B cell (primary cell): ENCODE results near the gene MLF2. TPM values are rescaled to one million over a fixed set of nuclear protein-coding genes. Genes with fewer than 3 reads are reported as not detected.

Source experiments
- ATAC-seq: fragments of 200-7000 bp; cut with Tn5 transposase; one replicate; pipeline ENCODE4 v1.10.0; 2021; ENCODE audit warnings: low read depth, mild to moderate bottlenecking, moderate number of reproducible peaks, moderate library complexity
- CTCF ChIA-PET: fragments of 350-600 bp; sonication (Branson Sonifier 250); formaldehyde crosslinking; loops from one replicate; lab custom pipeline; 2021; ENCODE audit warnings: antibody characterized with exemption, inconsistent platforms; lab: Charles Lee
- POLR2A ChIA-PET: fragments of 350-600 bp; sonication (Branson Sonifier 250); formaldehyde crosslinking; loops from one replicate; lab custom pipeline; 2021; ENCODE audit warnings: antibody characterized with exemption; lab: Charles Lee
- DNase-seq: peaks from one replicate; pipeline ENCODE4 v3.0.0; 2013
- H2AFZ ChIP-seq: 2 replicates; pipeline ENCODE4 v1.6.1; 2012; ENCODE audit warnings: mild to moderate bottlenecking, low read depth, low read length; ENCODE audit not compliant: insufficient read depth, poor library complexity, severe bottlenecking
- H3K27ac ChIP-seq, 2 donors: 1 replicate in 1 of 2; 2 replicates in 1 of 2; pipeline ENCODE4 v1.5.1; 2012 to 2013; ENCODE audit warnings: low read length in 2 of 2, mild to moderate bottlenecking in 2 of 2, moderate library complexity in 1 of 2
- H3K27me3 ChIP-seq, 4 experiments: fragments of 200-600 bp in 1 of 4; sonication (generic) in 1 of 4; replicated peaks in 1 of 4; 1 replicate in 2 of 4; 2 replicates in 2 of 4; pipeline versions ENCODE4 v1.6.1 to v1.7.0; 2013 to 2016; ENCODE audit warnings: low read length in 3 of 4, mild to moderate bottlenecking in 2 of 4, mixed read lengths in 1 of 4, moderate library complexity in 1 of 4; ENCODE audit not compliant: insufficient read depth in 4 of 4, control insufficient read depth in 3 of 4; ENCODE audit errors: control extremely low read depth in 1 of 4
- H3K36me3 ChIP-seq, 2 experiments: replicated peaks in 1 of 2; 1 replicate in 1 of 2; 2 replicates in 1 of 2; pipeline versions ENCODE4 v1.6.1 to v1.7.1; 2013; ENCODE audit warnings: low read length in 1 of 2; ENCODE audit not compliant: insufficient read depth in 2 of 2, control insufficient read depth in 1 of 2; ENCODE audit errors: control extremely low read depth in 1 of 2, extremely low read depth in 1 of 2
- H3K4me1 ChIP-seq, 2 donors: fragments of 200-600 bp in 1 of 2; sonication (generic) in 1 of 2; 1 replicate in 1 of 2; 2 replicates in 1 of 2; pipeline versions ENCODE4 v1.5.1 to v1.6.1; 2013 to 2017; ENCODE audit warnings: low read length in 2 of 2; ENCODE audit not compliant: control insufficient read depth in 2 of 2, insufficient read depth in 2 of 2
- H3K4me2 ChIP-seq: replicated peaks from 2 replicates; pipeline ENCODE3; 2012; ENCODE audit warnings: mild to moderate bottlenecking, low read depth, low read length; ENCODE audit not compliant: poor library complexity, severe bottlenecking
- H3K4me3 ChIP-seq, 5 experiments: fragments of 200-600 bp in 1 of 5; sonication (generic) in 1 of 5; 1 replicate in 3 of 5; 2 replicates in 2 of 5; pipeline versions ENCODE4 v1.5.1 to v1.7.0; 2011 to 2016; ENCODE audit warnings: low read length in 4 of 5, mild to moderate bottlenecking in 4 of 5, low read depth in 2 of 5, control low read depth in 1 of 5, moderate library complexity in 1 of 5; ENCODE audit not compliant: insufficient read depth in 1 of 5; ENCODE audit errors: control extremely low read depth in 1 of 5, extremely low read depth in 1 of 5
- H3K79me2 ChIP-seq: fragments of 200-600 bp; sonication (generic); one replicate; pipeline ENCODE4 v1.6.0; 2016; ENCODE audit warnings: low read length; ENCODE audit not compliant: control insufficient read depth, insufficient read depth
- H3K9ac ChIP-seq: fragments of 200-600 bp; sonication (generic); 2 replicates; pipeline ENCODE4 v1.6.1; 2017; ENCODE audit warnings: mild to moderate bottlenecking, low read length, moderate library complexity
- H3K9me3 ChIP-seq, 3 donors: one replicate each; pipeline versions ENCODE4 v1.6.1 to v1.7.1; 2013; ENCODE audit warnings: low read length in 2 of 3; ENCODE audit not compliant: control insufficient read depth in 2 of 3, insufficient read depth in 1 of 3; ENCODE audit errors: control extremely low read depth in 1 of 3
- H4K20me1 ChIP-seq: 2 replicates; pipeline ENCODE4 v1.6.0; 2012; ENCODE audit warnings: mild to moderate bottlenecking, low read length; ENCODE audit not compliant: insufficient read depth, control insufficient read depth, poor library complexity, severe bottlenecking
- H3K27ac Mint-ChIP-seq: one replicate; pipeline ENCODE4 v1.8.0; 2021; ENCODE audit warnings: mixed read lengths
- H3K27me3 Mint-ChIP-seq: one replicate; pipeline ENCODE4 v1.8.0; 2021; ENCODE audit warnings: mixed read lengths
- H3K4me1 Mint-ChIP-seq: one replicate; pipeline ENCODE4 v1.8.0; 2021; ENCODE audit warnings: mixed read lengths
- H3K4me3 Mint-ChIP-seq: one replicate; pipeline ENCODE4 v1.8.0; 2021; ENCODE audit warnings: mixed read lengths
- H3K9me3 Mint-ChIP-seq: one replicate; pipeline ENCODE4 v1.8.0; 2022; ENCODE audit warnings: mixed read lengths; ENCODE audit not compliant: insufficient read depth
- CTCF ChIP-seq: fragments of 200-600 bp; IDR thresholded peaks from one replicate; pipeline ENCODE4 v1.8.0; 2022; ENCODE audit warnings: antibody characterized with exemption, mild to moderate bottlenecking
- EZH2 ChIP-seq: IDR thresholded peaks from 2 replicates; pipeline ENCODE4 v1.6.1; 2012; ENCODE audit warnings: borderline replicate concordance, low read depth, mild to moderate bottlenecking, moderate library complexity, low read length; ENCODE audit not compliant: insufficient read depth, poor library complexity, severe bottlenecking
- WGBS: methylation state at CpG from one replicate; pipeline ENCODE4 v1.1.5; 2013; ENCODE audit warnings: missing lambda C conversion rate; ENCODE audit not compliant: insufficient coverage; 5-methylcytosine and 5-hydroxymethylcytosine counted together
- intact Hi-C: fragments of 100-400 bp; cut with micrococcal nuclease; formaldehyde crosslinking; loops from one replicate; pipeline ENCODE4 v1.10.0; 2022
- polyA plus RNA-seq: library from polyadenylated mRNA; depleted of rRNA; stranded (reverse); fragments of >200 nt; gene quantifications from 2 replicates; pipeline ENCODE4 v1.2.3, GENCODE V29; 2012
- total RNA-seq, 2 donors: library from RNA; stranded (reverse); fragments of 120-200 nt in 1 of 2; gene quantifications; 1 replicate in 1 of 2; 2 replicates in 1 of 2; pipeline versions ENCODE4 v1.2.3 to v1.2.4, GENCODE V29; 2013 to 2022

Gene MLF2
- total and polyA plus RNA-seq, 2 donors (not counting 1 experiment from before 2014, with no cell fraction given), result 97.2 to 190 TPM

- Mint-ChIP-seq H3K27me3 (peaks cover 34% of the 10 kb centered on the region), H3K27ac (no peak overlapping the region), H3K4me3 (peak overlapping the region; percentile 52), H3K4me1 (peaks cover 13% of the 10 kb centered on the region), H3K9me3 (no peaks in the 10 kb centered on the region)
- no peak overlapping the region for H3K4me3 ChIP-seq
- no peaks in the 10 kb centered on the region for H3K79me2 ChIP-seq
- no peak for ATAC-seq
- H3K4me2 ChIP-seq, result peak overlapping the region; percentile 53
- CTCF ChIA-PET, result interaction anchor here (1.4 kb wide), 2 partner anchors 12 to 157 kb away, joined by 3 to 4 read pairs; partner anchors contain the start of gene LPAR5
- H3K9ac ChIP-seq, result no peak overlapping the region
- H2AFZ ChIP-seq, result peak overlapping the region; percentile 48
- TF ChIP-seq CTCF (no peak), EZH2 (no peak)
- POLR2A ChIA-PET, result no interaction called here
- H4K20me1 ChIP-seq, result no peaks in the 10 kb centered on the region
- no peak overlapping the region for H3K27ac ChIP-seq
- intact Hi-C loops, result no loop called here
- H3K36me3 ChIP-seq, result no peaks in the 10 kb centered on the region
- peaks cover 13 to 19% of the 10 kb centered on the region in 2 donors for H3K4me1 ChIP-seq
- peaks cover 0 to 40% (median 4%) of the 10 kb centered on the region in 4 experiments for H3K27me3 ChIP-seq
- H3K9me3 ChIP-seq, result no peaks in the 10 kb centered on the region
- DNase-seq, result no peak
- WGBS, result 9% methylated on average over 8 of the region's 13 CpGs
Observed at GRCh38 chr12:6791931-6792520, 39.1 kb upstream of the MLF2 start.

GRCh38 chr12:6790496-6791150, 37.7 kb upstream of the MLF2 start:
- Histone ChIP-seq H3K4me2 (no peak overlapping the region), H3K27me3 (peaks cover 0 to 27% (median under 1%) of the 10 kb centered on the region in 4 experiments), H4K20me1 (no peaks in the 10 kb centered on the region), H3K36me3 (no peaks in the 10 kb centered on the region), H3K9ac (no peak overlapping the region), H2AFZ (no peak overlapping the region), H3K27ac (no peak overlapping the region), H3K9me3 (no peaks in the 10 kb centered on the region), H3K4me1 (peaks cover 13 to 19% of the 10 kb centered on the region in 2 donors), H3K4me3 (no peak overlapping the region), H3K79me2 (no peaks in the 10 kb centered on the region)
- no peak for ATAC-seq
- no peak for DNase-seq
- Mint-ChIP-seq H3K9me3 (no peaks in the 10 kb centered on the region), H3K4me3 (no peak overlapping the region), H3K27ac (no peak overlapping the region), H3K4me1 (peaks cover 13% of the 10 kb centered on the region), H3K27me3 (peaks cover 23% of the 10 kb centered on the region)
- no peak for TF ChIP-seq CTCF
- TF ChIP-seq EZH2, result no peak
- CTCF ChIA-PET, result no interaction called here
- intact Hi-C loops, result no loop called here
- POLR2A ChIA-PET, result no interaction called here
- 100% methylated on average over 6 of the region's 12 CpGs for WGBS
